ENCODE results near the gene ARL6IP4.

GRCh38 chr12:123004287-123004686, 23.8 kb downstream of the ARL6IP4 start:
- TF ChIP-seq, protein P1, sequence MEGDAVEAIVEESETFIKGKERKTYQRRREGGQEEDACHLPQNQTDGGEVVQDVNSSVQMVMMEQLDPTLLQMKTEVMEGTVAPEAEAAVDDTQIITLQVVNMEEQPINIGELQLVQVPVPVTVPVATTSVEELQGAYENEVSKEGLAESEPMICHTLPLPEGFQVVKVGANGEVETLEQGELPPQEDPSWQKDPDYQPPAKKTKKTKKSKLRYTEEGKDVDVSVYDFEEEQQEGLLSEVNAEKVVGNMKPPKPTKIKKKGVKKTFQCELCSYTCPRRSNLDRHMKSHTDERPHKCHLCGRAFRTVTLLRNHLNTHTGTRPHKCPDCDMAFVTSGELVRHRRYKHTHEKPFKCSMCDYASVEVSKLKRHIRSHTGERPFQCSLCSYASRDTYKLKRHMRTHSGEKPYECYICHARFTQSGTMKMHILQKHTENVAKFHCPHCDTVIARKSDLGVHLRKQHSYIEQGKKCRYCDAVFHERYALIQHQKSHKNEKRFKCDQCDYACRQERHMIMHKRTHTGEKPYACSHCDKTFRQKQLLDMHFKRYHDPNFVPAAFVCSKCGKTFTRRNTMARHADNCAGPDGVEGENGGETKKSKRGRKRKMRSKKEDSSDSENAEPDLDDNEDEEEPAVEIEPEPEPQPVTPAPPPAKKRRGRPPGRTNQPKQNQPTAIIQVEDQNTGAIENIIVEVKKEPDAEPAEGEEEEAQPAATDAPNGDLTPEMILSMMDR (IDR thresholded peaks at IDR 0.05), result no peak
- no peak for TF ChIP-seq POLR2A (IDR thresholded peaks at IDR 0.05)
